HepG2 (cell line): ENCODE measurements around the gene FAM131C. TPM values are rescaled to one million over a fixed set of nuclear protein-coding genes. Genes with fewer than 3 reads are reported as not detected.

ENCODE experiments used
- CAMTA2 ChIP-seq: sonication (generic); formaldehyde crosslinking; IDR thresholded peaks from 2 replicates; pipeline ENCODE4 v1.4.0; 2020; ENCODE audit warnings: mild to moderate bottlenecking, missing genetic modification reagents, borderline replicate concordance
- ELF3 ChIP-seq: IDR thresholded peaks from 2 replicates; pipeline ENCODE4 v1.6.1; 2016; ENCODE audit warnings: missing genetic modification reagents, missing compliant biosample characterization
- FOXK2 ChIP-seq: fragments of 450-650 bp; IDR thresholded peaks from 2 replicates; pipeline ENCODE4 v1.6.1; 2016
- KDM2A ChIP-seq: sonication (generic); formaldehyde crosslinking; IDR thresholded peaks from 2 replicates; pipeline ENCODE4 v1.4.0; 2020; ENCODE audit warnings: low read depth, missing genetic modification reagents, borderline replicate concordance
- TSC22D2 ChIP-seq: sonication (generic); formaldehyde crosslinking; IDR thresholded peaks from 2 replicates; pipeline ENCODE4 v1.5.1; 2020; ENCODE audit warnings: missing genetic modification reagents, mild to moderate bottlenecking, borderline replicate concordance
- ZFP36L2 ChIP-seq: sonication (generic); formaldehyde crosslinking; IDR thresholded peaks from 2 replicates; pipeline ENCODE4 v1.4.0; 2020; ENCODE audit warnings: missing genetic modification reagents
- ZNF256 ChIP-seq: sonication (generic); formaldehyde crosslinking; conservative IDR thresholded peaks from 2 replicates; pipeline ENCODE4 v1.4.0; 2020; ENCODE audit warnings: missing genetic modification reagents
- ZNF501 ChIP-seq: sonication (generic); formaldehyde crosslinking; IDR thresholded peaks from 2 replicates; pipeline ENCODE4 v1.5.1; 2020; ENCODE audit warnings: mild to moderate bottlenecking, moderate library complexity, missing genetic modification reagents
- polyA plus RNA-seq, 8 experiments: library from polyadenylated mRNA; depleted of rRNA in 3 of 8; stranded (reverse) in 7 of 8; unstranded in 1 of 8; fragments of >200 nt; fragmentation: Illumina TruSeq in 4 of 8; extraction: Trizol in 4 of 8; gene quantifications; 2 replicates each; pipeline versions ENCODE4 v1.2.1 to v1.2.3, GENCODE V29; 2011 to 2016; ENCODE audit warnings: low read depth in 4 of 8, missing spikeins in 1 of 8, mixed read lengths in 1 of 8; ENCODE audit not compliant: insufficient read depth in 1 of 8
- total RNA-seq, 5 experiments: library from RNA; depleted of rRNA; stranded (reverse); fragments of >200 nt; fragmentation: Illumina TruSeq; extraction: Trizol; gene quantifications; 2 replicates each; pipeline ENCODE4 v1.2.3, GENCODE V29; 2016; ENCODE audit warnings: low read depth in 1 of 5
- TF ChIP-seq, protein P1 (sequence below): sonication (generic); formaldehyde crosslinking; IDR thresholded peaks from 2 replicates; pipeline ENCODE4 v1.4.0; 2020; ENCODE audit warnings: mild to moderate bottlenecking, missing genetic modification reagents
- TF ChIP-seq, protein P2 (sequence below): sonication (generic); formaldehyde crosslinking; IDR thresholded peaks from 2 replicates; pipeline ENCODE4 v1.5.1; 2020; ENCODE audit warnings: mild to moderate bottlenecking, missing genetic modification reagents, moderate library complexity
- TF ChIP-seq, protein P3 (sequence below): sonication (generic); formaldehyde crosslinking; conservative IDR thresholded peaks from 2 replicates; pipeline ENCODE4 v1.8.0; 2022; ENCODE audit warnings: low read depth, missing genetic modification reagents
- TF ChIP-seq, protein P4 (sequence below): sonication (generic); formaldehyde crosslinking; IDR thresholded peaks from 2 replicates; pipeline ENCODE4 v1.5.1; 2020; ENCODE audit warnings: missing genetic modification reagents, mild to moderate bottlenecking, borderline replicate concordance

Gene FAM131C
- total and polyA plus RNA-seq, 2 of the 13 experiments (the other 11 are each of a cell fraction or from before 2014, with no cell fraction given) = 0.07 TPM; not detected in 1

- TF ChIP-seq, protein P1, sequence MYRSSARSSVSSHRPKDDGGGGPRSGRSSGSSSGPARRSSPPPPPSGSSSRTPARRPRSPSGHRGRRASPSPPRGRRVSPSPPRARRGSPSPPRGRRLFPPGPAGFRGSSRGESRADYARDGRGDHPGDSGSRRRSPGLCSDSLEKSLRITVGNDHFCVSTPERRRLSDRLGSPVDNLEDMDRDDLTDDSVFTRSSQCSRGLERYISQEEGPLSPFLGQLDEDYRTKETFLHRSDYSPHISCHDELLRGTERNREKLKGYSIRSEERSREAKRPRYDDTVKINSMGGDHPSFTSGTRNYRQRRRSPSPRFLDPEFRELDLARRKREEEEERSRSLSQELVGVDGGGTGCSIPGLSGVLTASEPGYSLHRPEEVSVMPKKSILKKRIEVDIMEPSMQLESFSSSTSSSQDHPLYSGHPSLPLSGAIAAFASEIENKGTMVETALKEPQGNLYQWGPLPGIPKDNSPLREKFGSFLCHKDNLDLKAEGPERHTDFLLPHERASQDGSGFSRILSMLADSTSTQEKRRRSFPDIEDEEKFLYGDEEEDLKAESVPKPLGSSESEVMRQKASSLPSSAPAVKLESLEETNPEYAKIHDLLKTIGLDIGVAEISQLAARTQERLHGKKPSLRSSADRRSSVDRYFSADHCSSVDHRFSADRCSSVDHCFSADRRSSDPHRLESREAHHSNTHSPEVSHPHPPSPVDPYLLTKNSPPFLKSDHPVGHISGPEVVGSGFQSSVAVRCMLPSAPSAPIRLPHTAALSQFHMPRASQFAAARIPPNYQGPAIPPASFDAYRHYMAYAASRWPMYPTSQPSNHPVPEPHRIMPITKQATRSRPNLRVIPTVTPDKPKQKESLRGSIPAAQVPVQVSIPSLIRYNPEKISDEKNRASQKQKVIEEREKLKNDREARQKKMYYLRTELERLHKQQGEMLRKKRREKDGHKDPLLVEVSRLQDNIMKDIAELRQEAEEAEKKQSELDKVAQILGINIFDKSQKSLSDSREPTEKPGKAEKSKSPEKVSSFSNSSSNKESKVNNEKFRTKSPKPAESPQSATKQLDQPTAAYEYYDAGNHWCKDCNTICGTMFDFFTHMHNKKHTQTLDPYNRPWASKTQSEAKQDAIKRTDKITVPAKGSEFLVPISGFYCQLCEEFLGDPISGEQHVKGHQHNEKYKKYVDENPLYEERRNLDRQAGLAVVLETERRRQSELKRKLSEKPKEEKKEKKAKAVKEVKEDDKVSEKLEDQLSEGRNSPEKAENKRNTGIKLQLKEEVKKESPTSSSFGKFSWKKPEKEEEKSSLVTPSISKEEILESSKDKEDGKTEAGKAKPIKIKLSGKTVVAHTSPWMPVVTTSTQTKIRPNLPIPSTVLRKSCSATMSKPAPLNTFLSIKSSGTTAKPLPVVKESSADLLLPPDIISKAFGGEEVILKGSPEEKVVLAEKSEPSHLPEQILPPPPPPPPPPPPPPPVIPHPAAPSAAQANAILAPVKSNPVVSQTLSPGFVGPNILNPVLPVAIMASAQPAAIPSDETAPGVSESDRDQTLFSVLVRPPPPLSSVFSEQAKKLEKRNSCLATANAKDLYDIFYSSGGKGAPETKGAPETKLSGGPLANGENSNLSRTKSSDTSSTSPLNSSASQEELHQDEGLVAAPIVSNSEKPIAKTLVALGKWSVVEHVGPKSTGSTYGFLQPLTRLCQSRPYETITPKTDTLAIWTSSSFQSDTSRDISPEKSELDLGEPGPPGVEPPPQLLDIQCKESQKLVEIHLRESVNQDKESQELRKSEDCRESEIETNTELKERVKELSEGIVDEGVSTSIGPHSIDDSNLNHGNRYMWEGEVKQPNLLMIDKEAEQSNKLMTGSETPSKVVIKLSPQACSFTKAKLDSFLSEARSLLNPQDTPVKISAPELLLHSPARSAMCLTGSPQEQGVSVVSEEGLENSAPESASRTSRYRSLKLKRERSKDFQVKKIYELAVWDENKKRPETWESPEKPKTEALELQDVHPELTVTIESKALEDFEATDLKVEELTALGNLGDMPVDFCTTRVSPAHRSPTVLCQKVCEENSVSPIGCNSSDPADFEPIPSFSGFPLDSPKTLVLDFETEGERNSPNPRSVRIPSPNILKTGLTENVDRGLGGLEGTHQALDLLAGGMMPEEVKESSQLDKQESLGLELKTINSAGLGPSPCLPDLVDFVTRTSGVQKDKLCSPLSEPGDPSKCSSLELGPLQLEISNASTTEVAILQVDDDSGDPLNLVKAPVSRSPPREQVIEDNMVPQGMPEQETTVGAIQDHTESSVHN = no peak
- TF ChIP-seq, protein P2, sequence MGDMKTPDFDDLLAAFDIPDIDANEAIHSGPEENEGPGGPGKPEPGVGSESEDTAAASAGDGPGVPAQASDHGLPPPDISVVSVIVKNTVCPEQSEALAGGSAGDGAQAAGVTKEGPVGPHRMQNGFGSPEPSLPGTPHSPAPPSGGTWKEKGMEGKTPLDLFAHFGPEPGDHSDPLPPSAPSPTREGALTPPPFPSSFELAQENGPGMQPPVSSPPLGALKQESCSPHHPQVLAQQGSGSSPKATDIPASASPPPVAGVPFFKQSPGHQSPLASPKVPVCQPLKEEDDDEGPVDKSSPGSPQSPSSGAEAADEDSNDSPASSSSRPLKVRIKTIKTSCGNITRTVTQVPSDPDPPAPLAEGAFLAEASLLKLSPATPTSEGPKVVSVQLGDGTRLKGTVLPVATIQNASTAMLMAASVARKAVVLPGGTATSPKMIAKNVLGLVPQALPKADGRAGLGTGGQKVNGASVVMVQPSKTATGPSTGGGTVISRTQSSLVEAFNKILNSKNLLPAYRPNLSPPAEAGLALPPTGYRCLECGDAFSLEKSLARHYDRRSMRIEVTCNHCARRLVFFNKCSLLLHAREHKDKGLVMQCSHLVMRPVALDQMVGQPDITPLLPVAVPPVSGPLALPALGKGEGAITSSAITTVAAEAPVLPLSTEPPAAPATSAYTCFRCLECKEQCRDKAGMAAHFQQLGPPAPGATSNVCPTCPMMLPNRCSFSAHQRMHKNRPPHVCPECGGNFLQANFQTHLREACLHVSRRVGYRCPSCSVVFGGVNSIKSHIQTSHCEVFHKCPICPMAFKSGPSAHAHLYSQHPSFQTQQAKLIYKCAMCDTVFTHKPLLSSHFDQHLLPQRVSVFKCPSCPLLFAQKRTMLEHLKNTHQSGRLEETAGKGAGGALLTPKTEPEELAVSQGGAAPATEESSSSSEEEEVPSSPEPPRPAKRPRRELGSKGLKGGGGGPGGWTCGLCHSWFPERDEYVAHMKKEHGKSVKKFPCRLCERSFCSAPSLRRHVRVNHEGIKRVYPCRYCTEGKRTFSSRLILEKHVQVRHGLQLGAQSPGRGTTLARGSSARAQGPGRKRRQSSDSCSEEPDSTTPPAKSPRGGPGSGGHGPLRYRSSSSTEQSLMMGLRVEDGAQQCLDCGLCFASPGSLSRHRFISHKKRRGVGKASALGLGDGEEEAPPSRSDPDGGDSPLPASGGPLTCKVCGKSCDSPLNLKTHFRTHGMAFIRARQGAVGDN = 0 out of 2 replicates have a peak, but pooled peaks have one; percentile 20
- TF ChIP-seq KDM2A (peak; percentile 57; the same call in 1 of the 2 replicates), CAMTA2 (no peak), ZNF501 (CRISPR knock-in tag) (peak; percentile 67), ELF3 (CRISPR knock-in tag) (peak; percentile 37; the same call in 1 of the 2 replicates), ZFP36L2 (CRISPR knock-in tag) (no peak), FOXK2 (no peak), TSC22D2 (CRISPR knock-in tag) (peak; percentile 42; the same call in 1 of the 2 replicates), ZNF256 (CRISPR knock-in tag) (no peak)
- TF ChIP-seq, protein P3, sequence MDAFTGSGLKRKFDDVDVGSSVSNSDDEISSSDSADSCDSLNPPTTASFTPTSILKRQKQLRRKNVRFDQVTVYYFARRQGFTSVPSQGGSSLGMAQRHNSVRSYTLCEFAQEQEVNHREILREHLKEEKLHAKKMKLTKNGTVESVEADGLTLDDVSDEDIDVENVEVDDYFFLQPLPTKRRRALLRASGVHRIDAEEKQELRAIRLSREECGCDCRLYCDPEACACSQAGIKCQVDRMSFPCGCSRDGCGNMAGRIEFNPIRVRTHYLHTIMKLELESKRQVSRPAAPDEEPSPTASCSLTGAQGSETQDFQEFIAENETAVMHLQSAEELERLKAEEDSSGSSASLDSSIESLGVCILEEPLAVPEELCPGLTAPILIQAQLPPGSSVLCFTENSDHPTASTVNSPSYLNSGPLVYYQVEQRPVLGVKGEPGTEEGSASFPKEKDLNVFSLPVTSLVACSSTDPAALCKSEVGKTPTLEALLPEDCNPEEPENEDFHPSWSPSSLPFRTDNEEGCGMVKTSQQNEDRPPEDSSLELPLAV (CRISPR knock-in tag) = no peak
- TF ChIP-seq, protein P4, sequence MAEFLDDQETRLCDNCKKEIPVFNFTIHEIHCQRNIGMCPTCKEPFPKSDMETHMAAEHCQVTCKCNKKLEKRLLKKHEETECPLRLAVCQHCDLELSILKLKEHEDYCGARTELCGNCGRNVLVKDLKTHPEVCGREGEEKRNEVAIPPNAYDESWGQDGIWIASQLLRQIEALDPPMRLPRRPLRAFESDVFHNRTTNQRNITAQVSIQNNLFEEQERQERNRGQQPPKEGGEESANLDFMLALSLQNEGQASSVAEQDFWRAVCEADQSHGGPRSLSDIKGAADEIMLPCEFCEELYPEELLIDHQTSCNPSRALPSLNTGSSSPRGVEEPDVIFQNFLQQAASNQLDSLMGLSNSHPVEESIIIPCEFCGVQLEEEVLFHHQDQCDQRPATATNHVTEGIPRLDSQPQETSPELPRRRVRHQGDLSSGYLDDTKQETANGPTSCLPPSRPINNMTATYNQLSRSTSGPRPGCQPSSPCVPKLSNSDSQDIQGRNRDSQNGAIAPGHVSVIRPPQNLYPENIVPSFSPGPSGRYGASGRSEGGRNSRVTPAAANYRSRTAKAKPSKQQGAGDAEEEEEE (CRISPR knock-in tag) = no peak
These were observed 64.4 kb downstream of the FAM131C start (continued) for GRCh38 chr1:16009030-16009460.
